Renal cortical epithelial cell (primary cell): ENCODE data around the gene GLCE. TPM values are rescaled to one million over a fixed set of nuclear protein-coding genes. Genes with fewer than 3 reads are reported as not detected.
A peak's percentile ranks its signal among the peaks of the same experiment; 100 is the strongest.

ENCODE experiments used
- DNase-seq: peaks from one replicate; pipeline ENCODE4 v3.0.0-alpha.2; 2011; ENCODE audit warnings: low read depth
- total RNA-seq: library from RNA; depleted of rRNA; stranded (reverse); fragments of >200 nt; gene quantifications from 2 replicates; pipeline ENCODE4 v1.2.3, GENCODE V29; 2014

The GLCE gene
- total RNA-seq: 15.9 and 23.8 TPM in 2 replicates

DNA sequence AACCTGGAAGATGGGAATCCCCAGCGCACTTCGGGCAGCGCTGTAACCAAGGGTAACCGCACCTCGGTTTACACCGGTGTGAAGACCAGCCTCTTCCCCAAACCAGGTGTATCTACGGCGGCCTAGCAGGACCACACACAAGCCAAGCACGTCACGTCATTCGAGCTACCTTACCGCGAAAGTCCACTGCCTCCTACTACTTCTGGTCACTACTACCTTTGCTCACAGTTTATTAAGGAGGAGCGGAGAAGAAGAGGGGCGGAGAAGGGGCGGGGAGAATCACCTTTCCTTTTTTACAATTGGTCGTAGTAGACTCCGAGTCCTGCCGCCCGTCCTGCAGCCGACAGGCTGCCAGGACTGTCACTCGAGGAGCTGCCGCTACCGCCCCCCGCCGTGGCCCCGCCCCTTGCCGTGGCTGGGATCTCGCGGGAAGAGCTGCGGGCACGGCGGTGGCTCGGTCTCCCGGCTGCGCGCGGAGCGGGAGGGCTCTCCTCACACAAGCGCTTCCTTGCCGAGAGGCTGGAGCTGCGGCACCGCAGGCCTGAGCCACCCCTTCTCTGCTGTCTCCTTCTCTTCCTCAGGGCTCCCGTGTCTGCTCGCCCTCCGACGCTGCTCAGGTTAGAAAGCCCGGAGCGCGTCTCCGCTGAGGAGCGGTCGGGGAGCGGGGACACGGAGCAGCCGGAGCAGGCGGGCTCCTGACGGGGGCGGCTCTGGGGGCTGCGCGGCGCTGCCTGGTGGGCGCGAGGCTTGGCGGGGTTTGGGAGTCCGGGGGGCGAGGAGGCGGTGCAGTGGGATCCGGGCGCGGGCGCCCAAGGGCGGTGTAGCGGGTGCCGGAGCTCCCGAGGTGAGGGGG, at the start of gene GLCE:
Gene GLCE (plus strand): TSS at position 495 of the 853 bp plus-strand sequence. CDS start 95,172 bp downstream, outside the sequence.
- peak; percentile 95 for DNase-seq

DNA sequence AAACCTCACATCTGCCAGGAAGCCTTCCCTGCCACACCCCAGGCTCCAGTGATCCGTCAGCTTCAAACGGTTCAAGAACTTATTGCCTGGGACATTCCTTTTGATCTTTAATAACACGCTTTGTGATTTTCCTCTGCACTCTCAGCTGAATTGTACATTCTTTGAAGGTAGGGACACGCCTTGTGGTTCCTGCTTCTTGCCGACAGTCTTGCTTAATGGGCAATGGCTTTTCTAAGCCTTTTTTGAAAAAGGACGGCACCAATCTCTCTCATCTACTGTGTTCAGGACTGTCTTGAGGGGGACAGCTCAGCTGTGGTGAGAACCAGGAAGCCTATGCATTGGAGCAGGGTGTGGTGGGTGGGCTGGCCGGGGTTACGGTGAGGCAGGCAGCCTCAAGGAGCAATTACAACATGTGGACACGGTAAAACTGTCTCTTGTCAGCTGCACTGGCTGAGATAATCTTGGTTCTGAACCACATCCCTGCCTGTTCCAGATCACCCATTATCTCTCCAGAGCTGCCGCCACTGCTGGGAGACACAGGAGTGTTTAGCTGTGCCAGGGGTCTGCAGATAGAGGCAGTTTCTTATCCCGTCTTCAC, 46.0 kb upstream of the GLCE start:
- DNase-seq: peak; percentile 92

DNA sequence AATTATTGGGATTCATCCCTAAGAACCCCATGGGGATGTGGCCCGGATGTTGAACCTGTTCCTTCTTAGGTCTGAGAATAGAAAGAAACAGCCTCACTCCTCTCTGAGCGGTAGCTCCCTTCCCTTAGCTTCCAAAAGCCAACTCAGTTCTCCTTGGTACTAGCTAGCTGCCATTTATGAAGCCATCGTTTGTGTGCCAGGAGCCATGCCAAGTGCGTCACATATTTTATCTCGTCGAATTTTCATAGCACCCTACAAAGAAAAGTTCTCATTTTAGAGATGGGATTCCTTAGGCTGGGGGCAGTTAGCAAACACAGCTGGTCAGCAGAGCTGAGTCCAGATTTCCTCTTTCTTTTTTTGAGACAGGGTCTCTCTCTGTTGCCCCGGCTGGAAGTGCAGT, 45.4 kb upstream of the GLCE start:
- DNase-seq: no peak

DNA sequence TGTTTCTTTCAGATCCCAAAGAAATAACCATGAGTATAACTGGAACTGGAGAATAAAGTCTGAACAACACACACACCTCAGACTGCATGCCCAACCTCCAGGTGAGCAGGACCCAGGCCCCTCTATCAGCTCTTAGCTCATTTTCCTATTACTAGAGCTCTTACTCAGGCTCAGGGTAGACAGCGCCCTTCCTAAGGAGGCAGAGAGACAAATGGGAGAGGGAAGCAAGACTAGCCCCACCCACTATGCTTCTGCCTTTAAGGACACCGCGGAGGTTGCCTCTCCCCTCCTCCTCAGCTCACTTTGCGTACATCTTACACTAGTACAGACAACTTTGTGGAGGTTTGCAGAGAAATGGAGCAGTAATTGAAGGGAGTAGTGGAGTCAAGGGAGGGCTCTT, 44.0 kb upstream of the GLCE start:
- no peak for DNase-seq

DNA sequence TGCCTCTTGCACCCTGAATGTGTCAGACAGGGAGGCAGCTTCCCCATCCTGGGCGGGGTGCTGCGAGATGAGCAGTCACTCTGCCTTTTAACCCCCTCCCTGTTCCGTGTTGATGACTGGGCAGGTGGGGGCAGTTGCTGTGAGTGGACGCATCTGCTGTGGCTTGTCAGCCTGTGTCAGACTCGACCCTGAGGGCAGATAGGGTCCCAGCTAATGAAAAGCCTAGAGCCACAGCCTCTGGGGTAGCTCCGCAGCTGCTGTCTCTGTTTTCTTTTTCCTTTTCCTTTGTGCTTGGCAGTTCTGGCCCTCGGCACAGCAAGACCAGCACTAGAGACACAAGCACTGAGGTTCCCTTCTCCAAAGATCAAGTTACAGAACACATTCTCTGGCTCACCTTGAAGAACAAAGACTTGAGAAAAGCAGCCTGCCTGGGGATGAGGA, 43.0 kb upstream of the GLCE start:
- DNase-seq: no peak

DNA sequence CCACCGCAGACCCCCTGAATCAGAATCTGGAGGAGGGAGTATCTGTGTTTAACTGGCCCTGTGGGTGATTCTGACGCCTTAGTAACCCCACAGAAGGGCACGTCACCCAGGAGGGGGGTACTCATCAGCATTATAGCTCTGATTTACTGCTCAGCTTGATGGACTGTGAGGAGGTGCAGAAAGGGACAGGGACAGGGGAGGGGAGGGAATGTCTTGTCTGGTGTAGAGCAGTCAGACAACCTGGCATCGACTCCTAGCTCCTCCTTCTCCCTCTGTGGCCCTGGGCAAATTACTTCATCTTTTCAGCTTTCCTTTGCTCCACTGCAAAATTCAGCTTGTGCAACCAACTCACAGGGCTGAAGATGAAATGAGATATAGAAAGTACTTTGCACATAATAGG, 42.3 kb upstream of the GLCE start:
- no peak for DNase-seq

DNA sequence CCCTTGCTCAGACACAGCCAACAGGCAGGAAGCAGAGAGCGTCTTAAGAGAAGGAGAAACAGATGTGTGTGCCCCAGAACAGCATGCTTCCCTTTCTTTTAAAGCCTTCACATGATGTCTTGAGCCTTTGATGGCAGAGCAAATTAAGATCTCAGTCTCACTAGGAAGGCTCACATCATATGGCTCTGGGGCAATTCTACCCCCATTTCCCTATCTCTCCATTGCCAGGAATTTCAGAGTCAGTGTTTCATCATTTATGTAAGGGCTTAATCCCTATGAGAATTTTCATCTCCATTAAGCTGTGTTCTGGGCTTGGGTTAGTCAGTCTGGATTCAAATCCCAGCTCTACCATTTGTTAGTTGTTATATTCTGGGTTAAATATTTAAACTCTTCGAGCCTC, 41.4 kb upstream of the GLCE start:
- DNase-seq: no peak

DNA sequence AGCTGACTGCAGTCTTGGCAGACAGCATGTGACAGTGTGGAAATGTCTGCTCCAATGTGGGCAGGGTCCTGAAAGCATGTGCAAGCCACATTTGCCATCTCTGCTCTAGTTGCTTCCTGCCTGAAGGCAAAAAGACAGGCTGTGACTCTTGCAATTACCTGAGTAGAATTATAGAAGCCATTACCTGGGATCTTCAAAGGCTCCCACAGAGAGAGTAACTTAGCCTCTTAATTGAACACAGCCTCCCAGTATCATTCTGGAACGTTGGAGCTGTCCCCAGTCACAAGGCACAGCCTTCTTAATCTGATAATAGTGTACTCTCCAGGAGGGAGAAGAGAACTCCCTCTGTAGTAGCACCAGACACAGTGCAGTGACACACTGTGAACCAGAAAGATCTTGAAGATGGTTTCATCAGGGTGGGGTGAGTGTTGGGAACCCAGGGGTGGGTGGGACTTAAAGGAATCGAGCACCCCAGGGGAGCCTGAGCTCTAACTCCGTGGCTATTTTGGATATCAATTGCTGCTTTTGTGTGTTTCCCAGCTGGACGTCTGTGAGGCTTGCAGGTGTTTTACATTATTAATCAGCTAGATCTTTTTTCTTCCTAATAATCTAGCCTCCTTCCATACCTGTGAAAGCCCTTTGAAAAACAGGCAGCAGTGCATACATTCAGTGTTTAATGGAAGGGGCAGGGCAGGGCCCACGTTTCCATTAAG, 40.6 kb upstream of the GLCE start:
- DNase-seq: no peak

DNA sequence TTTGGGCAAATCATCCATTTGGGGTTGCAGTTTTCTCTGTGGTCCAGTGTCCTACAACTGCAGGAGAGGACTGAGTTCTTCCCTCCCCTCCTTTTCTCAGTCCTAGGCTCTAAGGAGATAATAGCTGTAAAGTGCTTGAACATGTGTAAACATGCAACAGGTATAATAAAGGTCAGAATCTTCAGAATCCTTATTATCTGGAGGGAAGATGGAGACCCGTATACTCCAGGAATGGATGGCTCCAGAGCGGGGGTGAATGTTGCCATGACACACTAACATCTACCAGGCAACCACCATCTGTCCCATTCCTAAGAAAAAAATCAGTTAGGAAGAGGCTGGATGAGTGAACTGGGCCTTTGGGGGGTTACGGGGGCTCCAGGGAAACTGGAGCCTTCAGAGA, 39.7 kb upstream of the GLCE start:
- no peak for DNase-seq

DNA sequence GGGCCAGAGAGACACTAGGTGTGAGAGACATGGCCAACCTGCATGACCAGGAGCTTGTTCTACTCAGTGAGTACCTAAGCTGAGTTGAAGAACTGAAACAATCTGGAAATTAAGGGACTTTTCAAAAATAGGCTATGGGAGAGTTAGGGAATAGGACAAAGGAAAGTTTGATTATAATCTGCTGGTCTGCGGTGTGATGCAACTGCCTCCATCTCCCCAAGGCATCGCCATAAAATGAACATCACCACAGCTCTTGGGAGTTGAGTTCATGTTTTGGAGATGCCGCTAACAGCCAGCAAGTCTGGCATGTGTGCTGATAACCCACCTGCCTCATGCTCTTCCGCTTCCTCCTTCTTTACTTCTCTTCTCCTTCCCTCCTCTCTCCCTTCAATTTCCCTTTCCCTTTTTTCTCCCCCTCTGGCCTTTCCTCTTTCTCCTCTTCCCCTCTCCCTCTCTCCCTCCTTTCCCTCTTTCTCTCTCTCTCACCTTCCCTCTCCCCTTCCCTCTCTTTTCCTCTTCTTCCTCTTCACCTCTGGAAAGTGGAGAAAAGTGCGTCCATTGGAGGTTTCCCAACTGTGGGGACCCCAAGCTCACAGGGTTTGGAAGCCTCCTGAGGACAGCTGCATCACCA, 39.1 kb upstream of the GLCE start:
- DNase-seq: no peak

DNA sequence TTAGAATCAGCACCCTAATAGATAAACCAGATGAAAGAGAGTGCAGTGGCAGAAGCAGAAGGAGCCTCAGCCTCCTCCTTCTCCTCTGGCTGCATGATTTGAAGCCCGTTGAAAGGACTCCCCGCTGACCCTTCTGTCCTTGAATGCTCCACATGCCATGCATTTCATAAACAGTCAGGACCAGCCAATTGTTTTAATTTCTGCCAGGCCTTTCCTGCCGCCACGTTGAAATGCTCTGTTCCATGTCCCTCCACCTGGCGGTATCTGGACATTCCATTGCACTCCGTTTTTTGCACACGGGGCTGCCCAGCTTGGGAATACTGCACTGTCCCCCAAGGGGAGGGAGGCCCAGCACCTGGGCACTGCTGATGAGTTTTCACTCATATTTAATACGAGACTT, 35.2 kb upstream of the GLCE start:
- no peak for DNase-seq

DNA sequence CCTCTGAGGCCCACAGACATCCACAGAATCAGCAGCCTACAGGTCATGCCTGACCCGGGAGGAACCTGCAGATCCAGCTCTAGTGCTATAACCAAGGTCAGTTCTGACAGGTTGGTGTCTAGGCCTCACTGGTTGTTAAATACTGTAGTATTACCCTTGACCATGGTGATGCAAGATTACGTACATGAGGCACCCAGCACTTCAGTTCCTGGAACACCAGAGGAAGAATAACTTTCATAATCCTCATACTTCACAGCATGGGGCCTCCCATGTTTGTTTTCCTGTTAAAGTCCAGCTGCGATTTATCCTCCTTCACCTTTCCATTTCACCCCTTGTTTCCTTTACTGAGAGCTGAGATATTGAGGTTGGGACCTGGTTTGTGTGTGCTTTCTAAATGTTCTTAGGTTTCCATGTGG, 34.4 kb upstream of the GLCE start:
- DNase-seq: peak; percentile 61

DNA sequence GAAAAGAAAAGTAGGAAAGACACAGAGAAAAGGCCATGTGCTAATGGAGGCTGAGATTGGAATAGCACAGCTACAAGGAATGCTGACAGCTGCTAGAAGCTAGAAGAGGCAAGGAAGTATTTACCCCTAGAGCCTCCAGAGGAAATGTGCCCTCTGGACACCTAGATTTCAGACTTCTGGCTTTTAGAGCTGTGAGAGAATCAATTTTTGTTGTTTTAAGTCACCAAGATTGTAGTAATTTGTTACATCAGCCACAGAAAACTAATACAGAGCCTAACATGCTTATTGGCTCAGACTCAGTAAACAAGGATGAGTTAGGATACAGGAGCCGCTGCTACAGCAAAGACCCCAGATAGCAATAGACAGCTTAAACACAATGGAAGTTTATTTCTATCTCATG, 33.1 kb upstream of the GLCE start:
- DNase-seq: no peak

DNA sequence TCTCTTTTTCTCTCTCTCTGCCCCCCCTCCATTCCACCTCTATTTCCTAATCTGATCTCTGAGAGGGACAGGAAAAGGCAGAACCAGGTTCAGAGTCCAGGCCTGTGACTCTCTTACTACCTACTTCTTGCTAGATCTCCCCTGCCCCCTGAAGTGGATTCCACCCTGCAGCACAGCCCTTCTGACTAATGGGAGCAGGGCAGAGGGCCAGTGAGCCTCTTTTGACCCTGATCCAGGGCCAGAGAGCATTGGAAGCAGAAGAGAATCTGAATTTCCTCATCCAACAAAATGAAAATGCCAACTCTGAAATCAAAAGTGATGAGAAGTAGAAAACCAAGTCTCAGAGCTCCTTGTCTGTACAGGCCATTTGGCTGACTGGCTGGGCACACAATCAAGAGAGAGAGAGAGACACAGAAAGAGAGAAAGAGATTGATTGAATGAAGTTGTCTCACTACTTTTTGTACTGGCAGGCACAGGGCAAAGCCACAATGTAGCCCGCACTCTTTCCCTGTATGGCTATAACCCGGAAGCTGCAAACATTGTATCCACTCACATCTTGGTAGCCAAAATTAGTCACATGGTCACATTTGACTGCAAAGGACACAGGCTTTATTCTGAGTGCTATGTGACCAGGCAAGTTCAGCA, 31.6 kb upstream of the GLCE start:
- peak; percentile 53 for DNase-seq

DNA sequence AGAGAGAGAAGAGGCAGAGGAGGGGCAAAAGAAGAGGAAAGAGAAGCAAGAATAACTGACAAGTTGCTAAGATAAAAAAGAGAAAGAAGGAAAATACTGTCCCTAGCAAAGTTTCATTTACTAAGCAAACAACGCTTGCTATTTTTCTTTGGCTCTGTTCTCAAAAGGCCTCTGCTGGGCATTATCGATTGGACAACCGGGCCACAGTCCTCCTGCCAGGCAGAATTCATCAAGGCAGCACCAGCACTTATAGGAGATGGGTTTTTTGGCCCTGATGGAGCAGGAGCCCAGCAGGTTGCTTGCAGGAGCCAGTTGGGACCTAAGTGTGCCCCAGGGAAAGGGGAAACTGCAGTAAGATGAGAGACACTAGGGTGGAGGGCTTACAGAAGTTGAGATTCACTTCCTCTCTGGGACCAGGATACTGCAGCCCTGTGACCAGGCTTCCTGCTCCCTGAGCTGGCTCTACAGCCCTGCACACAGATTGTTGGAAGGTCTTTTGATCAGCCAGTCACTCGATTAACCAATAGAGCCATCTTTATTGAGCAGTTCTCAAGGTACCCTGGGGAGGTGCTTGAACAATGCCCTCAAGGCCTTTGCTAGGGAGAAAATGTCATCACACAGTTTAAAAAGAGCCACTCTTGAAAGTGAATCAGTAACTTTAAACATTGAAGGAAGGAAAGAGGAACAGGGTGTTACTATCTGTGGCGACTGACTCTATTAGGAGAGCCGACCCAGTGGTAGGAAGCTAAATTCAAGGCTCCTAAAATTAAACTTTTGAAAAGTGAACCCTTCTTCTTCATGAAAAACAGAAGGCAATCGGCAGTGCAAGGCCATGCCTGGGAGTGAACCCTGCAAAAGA, 28.8 kb upstream of the GLCE start:
- DNase-seq: no peak

DNA sequence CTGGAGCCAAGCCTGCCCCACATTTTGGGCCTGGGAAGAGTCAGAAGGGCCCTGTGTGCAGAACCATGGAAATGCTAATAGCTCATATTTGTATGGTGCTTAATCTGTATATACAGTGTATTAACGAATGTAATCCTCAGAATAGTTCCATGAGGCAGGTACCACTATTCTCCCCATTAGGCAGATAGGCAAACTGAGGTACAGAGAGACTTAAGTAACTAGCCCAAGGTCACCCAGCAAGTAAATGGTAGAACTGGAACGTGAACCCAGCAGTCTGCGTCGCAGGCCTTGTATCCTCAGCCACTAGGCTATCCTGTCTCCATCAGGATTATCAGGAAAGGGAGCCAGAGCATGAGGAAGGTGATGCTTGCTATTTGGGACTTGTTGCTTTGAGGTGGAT, 28.0 kb upstream of the GLCE start:
- DNase-seq: no peak

DNA sequence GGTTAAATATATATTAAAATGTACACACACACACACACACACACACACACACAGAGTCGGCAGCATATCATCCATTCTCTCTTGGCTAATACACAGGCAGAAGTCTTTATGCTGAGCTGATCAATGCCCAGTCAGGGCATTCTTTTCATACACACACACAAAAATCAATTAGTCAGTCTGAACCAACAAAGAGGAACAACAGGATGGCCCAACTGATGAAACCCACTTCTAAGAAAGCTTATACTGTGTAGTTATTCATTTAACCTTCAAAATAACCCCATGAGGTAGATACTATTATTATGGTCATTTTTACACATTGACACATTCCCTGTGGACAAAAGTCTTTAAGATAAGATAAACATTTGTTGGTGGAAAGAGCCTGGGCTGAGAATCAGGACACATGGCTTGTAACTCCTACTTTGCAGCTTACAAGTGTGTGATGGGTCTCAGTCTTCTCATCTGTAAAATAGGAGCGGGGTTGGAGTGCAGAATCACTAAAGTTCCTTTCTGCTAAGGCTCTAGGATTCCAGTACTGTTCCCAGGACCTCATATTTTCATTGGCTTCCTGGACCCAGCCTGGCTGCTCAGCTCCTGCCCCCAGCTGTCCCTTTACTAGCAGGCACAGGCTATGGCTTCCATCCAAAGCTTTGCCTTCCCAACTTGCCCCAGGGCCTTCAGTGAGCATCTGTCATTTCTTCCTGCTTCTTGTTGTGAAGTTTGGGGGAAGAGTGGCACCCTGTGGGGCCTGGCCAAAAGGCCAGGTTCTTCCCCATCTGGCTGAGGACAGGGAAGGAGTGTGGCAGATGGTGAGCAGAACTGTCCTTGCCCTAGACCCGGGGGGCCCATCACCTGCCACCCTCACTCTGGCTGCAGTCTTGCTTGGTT, 27.2 kb upstream of the GLCE start:
- DNase-seq: peak; percentile 20

DNA sequence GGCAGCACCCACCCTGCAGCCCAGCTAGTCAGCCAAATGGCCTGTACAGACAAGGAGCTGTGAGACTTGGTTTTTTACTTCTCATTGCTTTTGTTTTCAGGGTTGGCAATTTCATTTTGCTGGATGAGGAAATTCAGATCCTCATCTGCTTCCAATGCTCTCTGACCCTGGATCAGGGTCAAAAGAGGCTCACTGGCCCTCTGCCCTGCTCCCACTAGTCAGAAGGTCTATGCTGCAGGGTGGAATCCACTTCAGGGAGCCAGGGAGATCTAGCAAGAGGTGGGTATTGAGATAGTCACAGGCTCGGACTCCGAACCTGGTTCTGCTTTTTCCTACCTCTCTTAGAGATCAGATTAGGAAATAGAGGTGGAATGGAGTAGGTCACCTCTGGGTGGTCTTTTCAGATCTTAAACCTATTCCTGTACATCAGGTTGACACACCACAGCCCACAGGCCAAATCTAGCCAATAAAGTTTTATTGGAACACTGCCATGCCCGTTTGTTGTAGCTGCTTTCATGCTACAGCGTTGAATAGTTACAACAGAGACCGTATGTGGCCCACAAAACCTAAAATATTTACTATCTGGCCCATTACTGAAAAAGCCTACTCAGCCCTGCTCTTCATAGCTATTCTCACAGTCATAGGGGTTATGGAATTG, 26.4 kb upstream of the GLCE start:
- no peak for DNase-seq

DNA sequence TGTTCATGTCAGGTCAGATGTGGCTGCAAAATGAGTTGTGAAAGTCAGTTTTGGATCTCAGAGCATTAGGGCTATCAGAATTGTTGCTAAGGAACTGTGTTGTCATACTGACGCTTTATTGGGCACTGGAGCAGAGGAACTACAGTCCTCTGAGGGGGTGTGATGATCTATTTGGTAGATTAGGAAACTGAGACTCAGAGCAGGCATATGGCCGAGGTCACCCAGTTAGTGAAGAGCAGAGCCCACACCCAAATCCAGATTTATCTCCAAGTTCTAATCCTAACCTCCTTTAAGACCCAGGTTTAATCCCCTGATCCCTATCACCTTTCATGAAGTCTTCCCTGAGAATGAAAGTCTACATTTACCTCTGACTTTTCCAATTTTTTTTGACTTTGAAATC, 25.6 kb upstream of the GLCE start:
- no peak for DNase-seq
